GM10847 (cell line): ENCODE data around the gene FCN3.
A peak's percentile ranks its signal among the peaks of the same experiment; 100 is the strongest.

ENCODE experiments used
- POLR2A ChIP-seq: IDR thresholded peaks from 2 replicates; pipeline ENCODE4 v1.6.1; 2011; ENCODE audit not compliant: insufficient read length; ENCODE audit errors: extremely low read depth

FCN3 gene

DNA sequence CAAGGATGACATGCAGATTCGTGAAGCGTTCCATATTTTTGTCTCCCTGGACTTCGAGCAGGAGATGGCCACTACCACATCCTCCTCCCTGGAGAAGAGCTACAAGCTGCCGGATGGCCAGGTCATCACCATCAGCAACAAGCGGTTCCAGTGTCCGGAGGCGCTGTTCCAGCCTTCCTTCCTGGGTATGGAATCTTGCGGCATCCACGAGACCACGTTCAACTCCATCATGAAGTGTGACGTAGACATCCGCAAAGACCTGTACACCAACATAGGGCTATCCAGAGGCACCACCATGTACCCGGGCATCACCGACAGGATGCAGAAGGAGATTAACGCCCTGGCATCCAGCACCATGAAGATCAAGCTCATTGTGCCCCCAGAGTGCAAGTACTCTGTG, 49.3 kb downstream of the FCN3 start:
- TF ChIP-seq POLR2A, result no peak

GRCh38 chr1:27322569-27323240, 51.9 kb downstream of the FCN3 start:
- no peak for TF ChIP-seq POLR2A

DNA sequence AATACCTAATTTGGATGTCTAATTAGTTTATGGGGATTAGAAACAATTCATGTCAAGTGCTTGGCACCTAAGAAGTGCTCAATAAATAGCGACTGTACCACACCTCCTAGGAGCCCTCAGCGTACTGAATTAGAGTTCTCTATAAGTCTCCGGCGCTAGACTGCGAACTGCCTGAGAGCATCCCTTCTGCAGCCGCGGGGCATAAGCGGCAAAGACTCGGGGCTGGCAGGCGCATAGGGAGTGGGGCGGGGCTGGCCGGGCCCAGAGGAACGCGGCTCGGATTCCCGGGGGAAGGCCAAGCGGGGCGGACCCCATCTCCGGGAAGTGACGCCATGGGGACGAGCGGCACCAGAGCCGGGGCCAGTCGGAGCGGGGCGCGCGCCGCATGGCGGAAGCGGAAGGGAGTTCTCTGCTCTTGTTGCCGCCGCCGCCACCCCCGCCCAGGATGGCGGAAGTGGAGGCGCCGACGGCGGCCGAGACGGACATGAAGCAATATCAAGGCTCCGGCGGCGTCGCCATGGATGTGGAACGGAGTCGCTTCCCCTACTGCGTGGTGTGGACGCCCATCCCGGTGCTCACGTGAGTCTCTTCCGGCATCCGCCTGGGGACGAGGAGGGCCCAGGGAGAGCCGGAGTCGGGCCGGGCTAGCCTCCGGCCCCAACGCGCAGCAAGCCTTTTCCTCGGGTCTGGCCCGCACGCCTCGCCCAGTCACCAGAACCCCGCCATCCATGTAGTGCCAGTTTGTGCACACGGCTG, 52.6 kb downstream of the FCN3 start, which contains the start of gene TMEM222:
Gene TMEM222, plus strand, starts transcription at position 351 of the 756 bp plus-strand sequence. Its CDS starts 35 bp downstream, at position 386.
- TF ChIP-seq POLR2A, result peak; percentile 69
